Testis (tissue), 3 donors: ENCODE results near the gene IQCH. TPM values are rescaled to one million over a fixed set of nuclear protein-coding genes. Genes with fewer than 3 reads are reported as not detected.

Source experiments
- DNase-seq: peaks from one replicate; pipeline ENCODE4 v3.0.0-alpha.2; 2019
- H3K27ac ChIP-seq, 2 donors: fragments of 200-600 bp; sonication (generic); one replicate each; pipeline ENCODE4 v1.5.1; 2019
- H3K27me3 ChIP-seq: fragments of 200-600 bp; sonication (generic); one replicate; pipeline ENCODE4 v1.5.1; 2019
- H3K36me3 ChIP-seq: fragments of 200-600 bp; sonication (generic); one replicate; pipeline ENCODE4 v1.5.1; 2017; ENCODE audit warnings: low read depth; ENCODE audit errors: missing control alignments
- H3K4me1 ChIP-seq: fragments of 200-600 bp; sonication (generic); one replicate; pipeline ENCODE4 v1.5.1; 2019
- H3K4me3 ChIP-seq, 2 donors: fragments of 200-600 bp; sonication (generic); one replicate each; pipeline ENCODE4 v1.5.1; 2017 to 2019
- H3K9me3 ChIP-seq: fragments of 200-600 bp; sonication (generic); one replicate; pipeline ENCODE4 v1.5.1; 2017
- POLR2A ChIP-seq: fragments of 450-650 bp; IDR thresholded peaks from one replicate; pipeline ENCODE4 v1.6.1; 2017; ENCODE audit warnings: antibody characterized with exemption, mild to moderate bottlenecking, moderate library complexity
- WGBS, 2 donors: methylation state at CpG; one replicate each; pipeline ENCODE4 v1.1.5; 2018; 5-methylcytosine and 5-hydroxymethylcytosine counted together
- intact Hi-C: fragments of 100-400 bp; cut with DNase I; formaldehyde crosslinking; loops from one replicate; pipeline ENCODE4 v1.15.1; 2023; ENCODE audit warnings: low total_unique reads
- polyA plus RNA-seq: library from polyadenylated mRNA; stranded (reverse); fragments of 350-450 nt; fragmentation: Illumina TruSeq; extraction: RNeasy Lipid Tissue Mini Kit (QIAGEN cat#74804); gene quantifications from one replicate; pipeline ENCODE4 v1.2.3, GENCODE V29; 2014; ENCODE audit warnings: low read depth, low replicate concordance; ENCODE audit not compliant: insufficient read depth
- total RNA-seq, 2 donors: library from RNA; depleted of rRNA; stranded (reverse); fragments of >200 nt; gene quantifications; one replicate each; pipeline ENCODE4 v1.2.3, GENCODE V29; 2016
- TF ChIP-seq, protein P1 (sequence below), 3 experiments: fragments of 450-650 bp in 2 of 3; fragments of 200-600 bp in 1 of 3; sonication (generic) in 1 of 3; IDR thresholded peaks; one replicate each; pipeline ENCODE4 v1.5.1; 2016 to 2019; ENCODE audit warnings: antibody characterized with exemption in 3 of 3, mild to moderate bottlenecking in 2 of 3, moderate library complexity in 1 of 3

The IQCH gene
- total and polyA plus RNA-seq, 3 donors from 2014 or later: 23.5 to 42.2 (median 31.9) TPM

DNA sequence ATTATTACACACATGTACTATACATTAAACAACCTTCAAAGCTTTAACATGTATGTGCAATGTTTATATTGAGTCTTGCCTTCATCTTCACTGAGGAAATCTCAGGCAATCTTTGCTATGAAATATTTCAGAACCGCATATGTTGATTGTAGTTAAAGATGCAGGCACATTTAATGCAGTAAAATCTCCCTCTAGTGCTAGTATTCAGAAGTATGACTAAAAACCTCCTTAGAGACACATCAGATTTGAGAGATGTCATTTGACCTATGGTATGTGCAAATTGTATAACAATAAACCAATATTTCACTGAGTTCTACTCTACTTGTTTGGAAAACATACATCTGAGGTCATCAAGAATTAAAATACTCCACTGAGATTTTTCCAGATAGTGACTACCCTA, 142.6 kb downstream of the IQCH start:
- Histone ChIP-seq H3K27ac (no peak overlapping the region), H3K4me1 (no peaks in the 10 kb centered on the region), H3K36me3 (no peaks in the 10 kb centered on the region), H3K27me3 (no peaks in the 10 kb centered on the region), H3K4me3 (no peak overlapping the region), H3K9me3 (no peaks in the 10 kb centered on the region)
- 89 to 95% methylated on average over 1 of the region's 1 CpG for WGBS, 2 donors
- DNase-seq: no peak
- intact Hi-C loops: no loop called here
- TF ChIP-seq POLR2A: no peak
- TF ChIP-seq, protein P1, sequence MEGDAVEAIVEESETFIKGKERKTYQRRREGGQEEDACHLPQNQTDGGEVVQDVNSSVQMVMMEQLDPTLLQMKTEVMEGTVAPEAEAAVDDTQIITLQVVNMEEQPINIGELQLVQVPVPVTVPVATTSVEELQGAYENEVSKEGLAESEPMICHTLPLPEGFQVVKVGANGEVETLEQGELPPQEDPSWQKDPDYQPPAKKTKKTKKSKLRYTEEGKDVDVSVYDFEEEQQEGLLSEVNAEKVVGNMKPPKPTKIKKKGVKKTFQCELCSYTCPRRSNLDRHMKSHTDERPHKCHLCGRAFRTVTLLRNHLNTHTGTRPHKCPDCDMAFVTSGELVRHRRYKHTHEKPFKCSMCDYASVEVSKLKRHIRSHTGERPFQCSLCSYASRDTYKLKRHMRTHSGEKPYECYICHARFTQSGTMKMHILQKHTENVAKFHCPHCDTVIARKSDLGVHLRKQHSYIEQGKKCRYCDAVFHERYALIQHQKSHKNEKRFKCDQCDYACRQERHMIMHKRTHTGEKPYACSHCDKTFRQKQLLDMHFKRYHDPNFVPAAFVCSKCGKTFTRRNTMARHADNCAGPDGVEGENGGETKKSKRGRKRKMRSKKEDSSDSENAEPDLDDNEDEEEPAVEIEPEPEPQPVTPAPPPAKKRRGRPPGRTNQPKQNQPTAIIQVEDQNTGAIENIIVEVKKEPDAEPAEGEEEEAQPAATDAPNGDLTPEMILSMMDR (IDR thresholded peaks at IDR 0.05): no peak

DNA sequence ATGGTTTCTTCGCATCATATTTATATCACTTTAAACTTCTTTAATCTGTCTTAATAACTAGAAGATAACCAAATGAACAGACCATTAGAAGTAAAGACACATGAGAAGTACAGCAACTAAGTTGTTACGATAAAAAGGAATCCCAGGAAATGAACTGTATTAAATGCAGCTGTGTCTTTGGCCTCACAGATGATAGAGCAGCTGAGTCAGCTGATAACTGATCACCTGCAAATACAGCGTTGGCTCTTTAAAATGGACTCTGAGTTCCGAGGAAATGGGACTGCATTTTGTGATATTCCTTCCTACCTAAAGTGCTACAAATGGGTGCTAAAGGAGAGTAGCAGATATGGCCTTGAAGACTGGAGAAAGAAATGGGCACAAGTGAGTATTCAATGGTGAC, 145.3 kb downstream of the IQCH start:
- DNase-seq: no peak
- no peaks in the 10 kb centered on the region for H3K9me3 ChIP-seq
- no peaks in the 10 kb centered on the region for H3K27me3 ChIP-seq
- TF ChIP-seq POLR2A: no peak
- TF ChIP-seq, protein P1 (IDR thresholded peaks at IDR 0.05): no peak
- no peaks in the 10 kb centered on the region for H3K4me1 ChIP-seq
- WGBS, 2 donors: 80 to 85% methylated on average over 4 of the region's 4 CpGs
- no peak overlapping the region for H3K4me3 ChIP-seq
- intact Hi-C loops: no loop called here
- H3K36me3 ChIP-seq: no peaks in the 10 kb centered on the region
- H3K27ac ChIP-seq: no peak overlapping the region

DNA sequence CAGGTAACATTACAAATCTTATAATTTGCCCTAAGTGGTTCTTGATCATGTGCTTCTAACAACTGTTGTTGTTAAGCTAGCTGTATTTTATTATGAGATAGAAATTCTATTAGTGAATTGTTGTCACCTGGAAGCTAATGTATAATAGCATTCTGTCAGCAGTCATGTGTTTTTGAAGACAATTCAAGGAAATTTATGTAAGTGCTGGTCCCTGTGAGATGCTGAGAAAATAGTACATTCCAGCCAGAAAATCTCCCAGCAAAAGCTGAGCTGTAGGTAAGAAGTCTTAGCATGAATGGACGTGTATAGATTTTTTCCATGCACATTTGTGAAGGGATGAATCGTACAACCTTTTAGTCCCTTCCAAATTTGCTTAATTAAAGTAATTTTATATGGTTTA, 146.3 kb downstream of the IQCH start:
- 84 to 87% methylated on average over 2 of the region's 2 CpGs for WGBS, 2 donors
- H3K27ac ChIP-seq: no peak overlapping the region
- no peaks in the 10 kb centered on the region for H3K4me1 ChIP-seq
- H3K27me3 ChIP-seq: no peaks in the 10 kb centered on the region
- TF ChIP-seq, protein P1 (IDR thresholded peaks at IDR 0.05): no peak
- no peak for TF ChIP-seq POLR2A
- H3K36me3 ChIP-seq: no peaks in the 10 kb centered on the region
- DNase-seq: no peak
- intact Hi-C loops: no loop called here
- H3K4me3 ChIP-seq: no peak overlapping the region
- no peaks in the 10 kb centered on the region for H3K9me3 ChIP-seq

DNA sequence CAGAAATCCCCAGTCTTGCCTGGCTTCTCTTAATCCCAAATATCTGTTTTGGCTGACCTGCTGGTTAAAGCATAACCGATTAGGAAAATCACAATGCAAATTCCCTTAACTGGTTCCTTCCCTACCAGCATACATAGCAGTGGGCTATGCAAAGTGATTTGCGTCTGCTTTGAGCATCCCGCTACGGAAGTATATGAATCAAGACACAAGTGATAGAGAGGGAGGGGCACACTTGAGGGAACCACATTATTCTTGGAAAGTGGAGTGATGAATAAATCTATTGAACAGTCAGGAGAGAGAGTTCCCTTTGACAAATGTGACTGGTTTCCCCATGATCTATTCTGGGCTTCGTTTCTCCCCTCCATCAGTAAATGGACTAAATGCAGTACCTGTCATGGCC, 146.8 kb downstream of the IQCH start:
- WGBS, 2 donors: 86 to 90% methylated on average over 5 of the region's 5 CpGs

More for the DNA sequence above, 146.8 kb downstream of the IQCH start:
- no peak for DNase-seq
- intact Hi-C loops: no loop called here
- Histone ChIP-seq H3K4me3 (no peak overlapping the region), H3K27ac (no peak overlapping the region), H3K36me3 (no peaks in the 10 kb centered on the region), H3K4me1 (no peaks in the 10 kb centered on the region), H3K27me3 (no peaks in the 10 kb centered on the region), H3K9me3 (no peaks in the 10 kb centered on the region)
- TF ChIP-seq POLR2A: no peak
- TF ChIP-seq, protein P1 (IDR thresholded peaks at IDR 0.05): no peak
